NCI-H526 treated with DMSO at 0.1 percent for 48 hours (cell line): Measurements from ENCODE around the gene ACP3.

Source experiments
- DNase-seq: peaks from one replicate; lab custom pipeline; 2025; lab: John Stamatoyannopoulos, UW

ACP3 gene

GRCh38 chr3:132406587-132406986 is 89.4 kb downstream of the ACP3 start:
- no peak for DNase-seq

- DNase-seq = no peak
Observed at GRCh38 chr3:132407025-132407424, 89.8 kb downstream of the ACP3 start.
